NCI-H748 (cell line): ENCODE data around the gene RAI1.
A peak's percentile ranks its signal among the peaks of the same experiment; 100 is the strongest.

Experiments used
- DNase-seq: peaks from one replicate; lab custom pipeline; 2025; ENCODE audit not compliant: unreplicated experiment; lab: John Stamatoyannopoulos, UW

Gene RAI1

GRCh38 chr17:17859909-17860765 is 178.9 kb downstream of the RAI1 start:
- DNase-seq, result peak; percentile 72

- DNase-seq, result no peak
Measured at GRCh38 chr17:17860766-17861107, 179.5 kb downstream of the RAI1 start.
